ENCODE measurements around the gene IL10RA. TPM values are rescaled to one million over a fixed set of nuclear protein-coding genes. Genes with fewer than 3 reads are reported as not detected.
"Not testable (repeated sequence)": the region's sequence is repeated elsewhere in the genome, so short reads cannot be mapped to it uniquely, and the experiment has no call there.

IL10RA gene
- total and polyA plus RNA-seq, 2 of the 4 experiments (the other 2 are of a cell fraction) = 0.12 TPM; not detected in 1

DNA sequence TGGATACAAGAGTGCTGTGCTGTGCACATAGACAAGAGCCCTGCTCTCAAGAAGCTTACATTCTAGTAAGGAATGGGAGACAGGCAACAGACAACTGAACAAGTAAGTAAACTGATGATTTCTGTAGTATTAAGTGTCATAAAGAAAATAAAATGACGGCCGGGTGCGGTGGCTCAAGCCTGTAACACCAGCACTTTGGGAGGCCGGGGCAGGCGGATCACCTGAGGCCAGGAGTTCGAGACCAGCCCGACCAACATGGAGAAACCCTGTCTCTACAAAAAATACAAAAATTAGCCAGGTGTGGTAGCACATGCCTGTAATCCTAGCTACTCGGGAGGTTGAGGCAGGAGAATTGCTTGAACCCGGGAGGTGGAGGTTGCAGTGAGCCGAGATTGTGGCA is 38.4 kb upstream of the IL10RA start:
- H3K56ac ChIP-seq (ENCODE audit: extremely low read depth, insufficient read depth, low read length); DNase-seq; H3K4ac ChIP-seq (ENCODE audit: low read depth, low read length); H3K36me3 ChIP-seq (ENCODE audit: control insufficient read depth, insufficient read depth, low read length); H3K4me3 ChIP-seq (ENCODE audit: insufficient read depth, low read depth, low read length); H3K14ac ChIP-seq (replicated peaks; ENCODE audit: low read depth, low read length); H2BK15ac ChIP-seq (ENCODE audit: low read depth, low read length); H3K18ac ChIP-seq (ENCODE audit: low read depth, low read length); dilution Hi-C loops (cut with HindIII; ENCODE audit: low sequenced_read_pairs, unreplicated experiment); H3K4me2 ChIP-seq (ENCODE audit: low read depth, low read length); H2BK120ac ChIP-seq (ENCODE audit: low read depth, low read length); H2AFZ ChIP-seq (replicated peaks; ENCODE audit: low read length, poor library complexity); H3K23ac ChIP-seq (ENCODE audit: low read depth, low read length); H2BK5ac ChIP-seq (ENCODE audit: low read depth, low read length, poor library complexity, severe bottlenecking); H3K27me3 ChIP-seq (ENCODE audit: control insufficient read depth, insufficient read depth, low read length); H4K5ac ChIP-seq (ENCODE audit: low read depth, low read length); H3K9me1 ChIP-seq (ENCODE audit: insufficient read depth, low read length); H3K4me1 ChIP-seq (ENCODE audit: control insufficient read depth, insufficient read depth, low read length); H4K20me1 ChIP-seq (ENCODE audit: insufficient read depth, low read length); H2AK5ac ChIP-seq (ENCODE audit: low read depth, low read length); H4K91ac ChIP-seq (ENCODE audit: insufficient read depth, low read depth, low read length); H4K8ac ChIP-seq (ENCODE audit: low read depth in 2 of 2, low read length in 2 of 2); ATAC-seq (ENCODE audit: low read depth); BruUV-seq (replicated peaks); H2BK20ac ChIP-seq (ENCODE audit: low read depth, low read length); H3K27ac ChIP-seq (ENCODE audit: insufficient read depth, low read length); H2AK9ac ChIP-seq (replicated peaks; ENCODE audit: low read depth, low read length, poor library complexity); H3K79me1 ChIP-seq (ENCODE audit: low read depth in 1 of 2, low read length in 2 of 2); H3K9me3 ChIP-seq (ENCODE audit: control insufficient read depth, insufficient read depth, low read length); H3K9ac ChIP-seq (ENCODE audit: low read depth, low read length): not testable (repeated sequence)
- in situ Hi-C loops (cut with MboI; ENCODE audit: low sequenced_read_pairs) (loop anchor here (5.0 kb wide), 1 partner anchor 105 kb away; no protein-coding TSS in a partner anchor), intact Hi-C loops (cut with micrococcal nuclease) (loop anchor here (1.0 to 2.0 kb wide), 4 partner anchors 103 to 521 kb away; no protein-coding TSS in a partner anchor)
- no CpG with 5 or more reads among the region's 10 CpGs for whole genome bisulfite sequencing, 2 experiments (ENCODE audit: extremely low coverage in 2 of 2, insufficient read length in 1 of 2)
- POLR2A ChIA-PET (ENCODE audit: unreplicated experiment) = interaction anchor here (0.6 kb wide), 1 partner anchor 276 kb away, joined by 5 read pairs; no protein-coding TSS in a partner anchor
- CTCF ChIA-PET = interaction anchor here (1.2 to 2.0 kb wide), 6 partner anchors 17 to 139 kb away, joined by 3 to 23 read pairs (median 12); no protein-coding TSS in a partner anchor

DNA sequence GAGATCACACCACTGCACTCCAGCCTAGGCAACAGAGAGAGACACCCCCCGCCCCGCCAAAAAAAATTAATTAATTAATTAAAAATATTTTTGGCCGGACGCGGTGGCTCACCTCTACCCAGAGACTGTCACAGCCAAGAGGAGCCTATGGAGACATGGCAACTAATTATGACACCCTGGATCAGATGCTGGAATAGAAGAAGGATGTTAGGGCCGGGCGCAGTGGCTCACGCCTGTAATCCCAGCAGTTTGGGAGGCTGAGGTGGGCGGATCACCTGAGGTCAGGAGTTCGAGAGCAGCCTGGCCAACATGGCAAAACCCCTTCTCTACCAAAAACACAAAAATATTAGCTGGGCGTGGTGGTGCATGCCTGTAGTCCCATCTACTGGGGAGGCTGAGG is 37.7 kb upstream of the IL10RA start:
- dilution Hi-C loops (cut with HindIII; ENCODE audit: low sequenced_read_pairs, unreplicated experiment); ATAC-seq (ENCODE audit: low read depth); H3K4me1 ChIP-seq (ENCODE audit: control insufficient read depth, insufficient read depth, low read length); H3K56ac ChIP-seq (ENCODE audit: extremely low read depth, insufficient read depth, low read length); H3K18ac ChIP-seq (ENCODE audit: low read depth, low read length); POLR2A ChIA-PET (ENCODE audit: unreplicated experiment); H3K36me3 ChIP-seq (ENCODE audit: control insufficient read depth, insufficient read depth, low read length); H3K27me3 ChIP-seq (ENCODE audit: control insufficient read depth, insufficient read depth, low read length); H3K9me1 ChIP-seq (ENCODE audit: insufficient read depth, low read length); H3K23ac ChIP-seq (ENCODE audit: low read depth, low read length); H2BK20ac ChIP-seq (ENCODE audit: low read depth, low read length); H3K79me1 ChIP-seq (ENCODE audit: low read depth in 1 of 2, low read length in 2 of 2); H2BK5ac ChIP-seq (ENCODE audit: low read depth, low read length, poor library complexity, severe bottlenecking); H4K20me1 ChIP-seq (ENCODE audit: insufficient read depth, low read length); H2AFZ ChIP-seq (replicated peaks; ENCODE audit: low read length, poor library complexity); H3K14ac ChIP-seq (replicated peaks; ENCODE audit: low read depth, low read length); H4K5ac ChIP-seq (ENCODE audit: low read depth, low read length); H3K9ac ChIP-seq (ENCODE audit: low read depth, low read length); H2BK120ac ChIP-seq (ENCODE audit: low read depth, low read length); intact Hi-C loops (cut with micrococcal nuclease); DNase-seq; H2BK15ac ChIP-seq (ENCODE audit: low read depth, low read length); H2AK5ac ChIP-seq (ENCODE audit: low read depth, low read length); H4K8ac ChIP-seq (ENCODE audit: low read depth in 2 of 2, low read length in 2 of 2); H3K27ac ChIP-seq (ENCODE audit: insufficient read depth, low read length); BruUV-seq (replicated peaks); H3K4ac ChIP-seq (ENCODE audit: low read depth, low read length); H4K91ac ChIP-seq (ENCODE audit: insufficient read depth, low read depth, low read length); H3K4me3 ChIP-seq (ENCODE audit: insufficient read depth, low read depth, low read length); H2AK9ac ChIP-seq (replicated peaks; ENCODE audit: low read depth, low read length, poor library complexity); H3K9me3 ChIP-seq (ENCODE audit: control insufficient read depth, insufficient read depth, low read length); H3K4me2 ChIP-seq (ENCODE audit: low read depth, low read length): not testable (repeated sequence)
- CTCF ChIA-PET = interaction anchor here (0.6 kb wide), 1 partner anchor 114 kb away, joined by 3 read pairs; no protein-coding TSS in a partner anchor
- in situ Hi-C loops (cut with MboI; ENCODE audit: low sequenced_read_pairs) = loop anchor here (5.0 kb wide), 1 partner anchor 106 kb away; no protein-coding TSS in a partner anchor
- no CpG with 5 or more reads among the region's 11 CpGs for WGBS, 2 experiments (ENCODE audit: extremely low coverage in 2 of 2, insufficient read length in 1 of 2)
